Measurements from ENCODE around the gene S100A7A.

The S100A7A gene

GRCh38 chr1:153386500-153386901 lies 29.8 kb upstream of the S100A7A start:
- no peak for ATAC-seq
- TF ChIP-seq TOX (CRISPR knock-in tag; IDR thresholded peaks at IDR 0.05; ENCODE audit: borderline replicate concordance): no peak
- TF ChIP-seq CSRNP3 (CRISPR knock-in tag; IDR thresholded peaks at IDR 0.05): no peak
- TF ChIP-seq ZFP3 (CRISPR knock-in tag; IDR thresholded peaks at IDR 0.05): no peak
- TF ChIP-seq ZNF70 (CRISPR knock-in tag; IDR thresholded peaks at IDR 0.05): no peak
- TF ChIP-seq ZC3H10 (CRISPR knock-in tag; IDR thresholded peaks at IDR 0.05): no peak
- TF ChIP-seq GLIS3 (CRISPR knock-in tag; IDR thresholded peaks at IDR 0.05): no peak
- TF ChIP-seq OSR1 (CRISPR knock-in tag; IDR thresholded peaks at IDR 0.05): no peak
- no peak for TF ChIP-seq ZNF565 (CRISPR knock-in tag; conservative IDR thresholded peaks at IDR 0.05; ENCODE audit: low read depth)
- TF ChIP-seq ARNTL (CRISPR knock-in tag; IDR thresholded peaks at IDR 0.05; ENCODE audit: borderline replicate concordance, low read depth): no peak

- no peak for TF ChIP-seq ZFP30 (CRISPR knock-in tag; IDR thresholded peaks at IDR 0.05)
- TF ChIP-seq CSRNP3 (CRISPR knock-in tag; IDR thresholded peaks at IDR 0.05): no peak
- no peak for TF ChIP-seq BACH2 (CRISPR knock-in tag; IDR thresholded peaks at IDR 0.05; ENCODE audit: borderline replicate concordance)
- TF ChIP-seq PPARA (CRISPR knock-in tag; IDR thresholded peaks at IDR 0.05; ENCODE audit: borderline replicate concordance): no peak
- TF ChIP-seq ESRRG (CRISPR knock-in tag; IDR thresholded peaks at IDR 0.05): no peak
- TF ChIP-seq CSDC2 (CRISPR knock-in tag; IDR thresholded peaks at IDR 0.05): no peak
- TF ChIP-seq POU6F1 (CRISPR knock-in tag; IDR thresholded peaks at IDR 0.05; ENCODE audit: borderline replicate concordance, low read depth): no peak
- TF ChIP-seq TOX (CRISPR knock-in tag; IDR thresholded peaks at IDR 0.05; ENCODE audit: borderline replicate concordance): no peak
- no peak for TF ChIP-seq GLIS3 (CRISPR knock-in tag; IDR thresholded peaks at IDR 0.05)
- no peak for TF ChIP-seq ARNTL (CRISPR knock-in tag; IDR thresholded peaks at IDR 0.05; ENCODE audit: borderline replicate concordance, low read depth)
- TF ChIP-seq CREB5 (CRISPR knock-in tag; IDR thresholded peaks at IDR 0.05; ENCODE audit: low read depth): no peak
- TF ChIP-seq RARB (CRISPR knock-in tag; IDR thresholded peaks at IDR 0.05): no peak
- ATAC-seq: no peak
Observed at GRCh38 chr1:153387001-153387400, 29.3 kb upstream of the S100A7A start.

GRCh38 chr1:153387785-153388184 lies 28.5 kb upstream of the S100A7A start:
- TF ChIP-seq ARNTL (CRISPR knock-in tag; IDR thresholded peaks at IDR 0.05; ENCODE audit: borderline replicate concordance, low read depth): no peak
- TF ChIP-seq TSHZ2 (CRISPR knock-in tag; IDR thresholded peaks at IDR 0.05): no peak
- TF ChIP-seq TCF4 (CRISPR knock-in tag; IDR thresholded peaks at IDR 0.05; ENCODE audit: borderline replicate concordance): no peak
- TF ChIP-seq CSRNP3 (CRISPR knock-in tag; IDR thresholded peaks at IDR 0.05): no peak
- no peak for TF ChIP-seq ZFP3 (CRISPR knock-in tag; IDR thresholded peaks at IDR 0.05)
- no peak for TF ChIP-seq ZNF8 (CRISPR knock-in tag; IDR thresholded peaks at IDR 0.05)
- TF ChIP-seq ESRRG (CRISPR knock-in tag; IDR thresholded peaks at IDR 0.05): no peak
- TF ChIP-seq OSR1 (CRISPR knock-in tag; IDR thresholded peaks at IDR 0.05): no peak
- TF ChIP-seq ZFP30 (CRISPR knock-in tag; IDR thresholded peaks at IDR 0.05): no peak
- TF ChIP-seq SNAI2 (CRISPR knock-in tag; IDR thresholded peaks at IDR 0.05): no peak
- TF ChIP-seq RARB (CRISPR knock-in tag; IDR thresholded peaks at IDR 0.05): no peak
- TF ChIP-seq POU6F1 (CRISPR knock-in tag; IDR thresholded peaks at IDR 0.05; ENCODE audit: borderline replicate concordance, low read depth): no peak
- no peak for TF ChIP-seq ISL1 (CRISPR knock-in tag; IDR thresholded peaks at IDR 0.05)
- TF ChIP-seq GLIS3 (CRISPR knock-in tag; IDR thresholded peaks at IDR 0.05): no peak
- no peak for TF ChIP-seq CSDC2 (CRISPR knock-in tag; IDR thresholded peaks at IDR 0.05)
- TF ChIP-seq TOX (CRISPR knock-in tag; IDR thresholded peaks at IDR 0.05; ENCODE audit: borderline replicate concordance): no peak
- TF ChIP-seq CREB5 (CRISPR knock-in tag; IDR thresholded peaks at IDR 0.05; ENCODE audit: low read depth): no peak
- no peak for ATAC-seq

Measured in SK-N-SH treated with all-trans-retinoic acid at 6 μM for 48 hours (cell line).